Calu3 (cell line): ENCODE data around the gene LANCL2. TPM values are rescaled to one million over a fixed set of nuclear protein-coding genes. Genes with fewer than 3 reads are reported as not detected.

Experiments
- BruUV-seq: library from RNA; stranded (reverse); fragments of 400-500 nt; replicated peaks from 2 replicates; lab custom pipeline; 2021; lab: Mats Ljungman, UMichigan
- CTCF ChIA-PET: fragments of 300-600 bp; sonication (Branson Sonifier 250); formaldehyde crosslinking; loops from one replicate; lab custom pipeline; 2022; ENCODE audit warnings: antibody characterized with exemption; lab: Charles Lee
- DNase-seq: peaks from one replicate; pipeline ENCODE4 v3.0.0; 2022
- H3K27ac Mint-ChIP-seq: one replicate; pipeline ENCODE4 v1.8.0; 2022; ENCODE audit warnings: mixed read lengths; ENCODE audit not compliant: unreplicated experiment
- H3K27me3 Mint-ChIP-seq: one replicate; pipeline ENCODE4 v1.8.0; 2022; ENCODE audit warnings: mixed read lengths; ENCODE audit not compliant: unreplicated experiment
- H3K36me3 Mint-ChIP-seq: one replicate; pipeline ENCODE4 v1.8.0; 2022; ENCODE audit warnings: mild to moderate bottlenecking, moderate library complexity, mixed read lengths; ENCODE audit not compliant: insufficient read depth, unreplicated experiment
- H3K4me1 Mint-ChIP-seq: one replicate; pipeline ENCODE4 v1.8.0; 2022; ENCODE audit warnings: mild to moderate bottlenecking, low read depth, mixed read lengths; ENCODE audit not compliant: unreplicated experiment
- H3K4me3 Mint-ChIP-seq: one replicate; pipeline ENCODE4 v1.8.0; 2022; ENCODE audit warnings: mild to moderate bottlenecking, low read depth, moderate library complexity, mixed read lengths; ENCODE audit not compliant: unreplicated experiment
- H3K9me3 Mint-ChIP-seq: one replicate; pipeline ENCODE4 v1.8.0; 2022; ENCODE audit warnings: low read depth, mixed read lengths; ENCODE audit not compliant: unreplicated experiment
- intact Hi-C: fragments of 100-400 bp; cut with micrococcal nuclease; formaldehyde crosslinking; loops from one replicate; pipeline ENCODE4 v1.10.0; 2022; ENCODE audit not compliant: unreplicated experiment
- total RNA-seq: library from RNA; stranded (reverse); gene quantifications from 2 replicates; pipeline ENCODE4 v1.2.3, GENCODE V29; 2022
- TF ChIP-seq, protein P1 (sequence below): fragments of 200-600 bp; IDR thresholded peaks from one replicate; pipeline ENCODE4 v1.8.0; 2022; ENCODE audit warnings: antibody characterized with exemption; ENCODE audit not compliant: unreplicated experiment

Gene LANCL2
- total RNA-seq, 1 experiment from 2014 or later: 15.7 TPM

- TF ChIP-seq, protein P1, sequence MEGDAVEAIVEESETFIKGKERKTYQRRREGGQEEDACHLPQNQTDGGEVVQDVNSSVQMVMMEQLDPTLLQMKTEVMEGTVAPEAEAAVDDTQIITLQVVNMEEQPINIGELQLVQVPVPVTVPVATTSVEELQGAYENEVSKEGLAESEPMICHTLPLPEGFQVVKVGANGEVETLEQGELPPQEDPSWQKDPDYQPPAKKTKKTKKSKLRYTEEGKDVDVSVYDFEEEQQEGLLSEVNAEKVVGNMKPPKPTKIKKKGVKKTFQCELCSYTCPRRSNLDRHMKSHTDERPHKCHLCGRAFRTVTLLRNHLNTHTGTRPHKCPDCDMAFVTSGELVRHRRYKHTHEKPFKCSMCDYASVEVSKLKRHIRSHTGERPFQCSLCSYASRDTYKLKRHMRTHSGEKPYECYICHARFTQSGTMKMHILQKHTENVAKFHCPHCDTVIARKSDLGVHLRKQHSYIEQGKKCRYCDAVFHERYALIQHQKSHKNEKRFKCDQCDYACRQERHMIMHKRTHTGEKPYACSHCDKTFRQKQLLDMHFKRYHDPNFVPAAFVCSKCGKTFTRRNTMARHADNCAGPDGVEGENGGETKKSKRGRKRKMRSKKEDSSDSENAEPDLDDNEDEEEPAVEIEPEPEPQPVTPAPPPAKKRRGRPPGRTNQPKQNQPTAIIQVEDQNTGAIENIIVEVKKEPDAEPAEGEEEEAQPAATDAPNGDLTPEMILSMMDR: no peak
- CTCF ChIA-PET: interaction anchor here (1.2 to 1.4 kb wide), 2 partner anchors 14 to 15 kb away, joined by 3 read pairs; no protein-coding TSS in a partner anchor
- intact Hi-C loops: no loop called here
- Mint-ChIP-seq H3K27ac (no peak overlapping the region), H3K27me3 (no peaks in the 10 kb centered on the region), H3K36me3 (no peaks in the 10 kb centered on the region), H3K4me1 (no peaks in the 10 kb centered on the region), H3K4me3 (no peak overlapping the region), H3K9me3 (no peaks in the 10 kb centered on the region)
- DNase-seq: no peak
- no TSS peak for BruUV-seq
These were observed 44.5 kb downstream of the LANCL2 start for GRCh38 chr7:55409482-55410225.

GRCh38 chr7:55410667-55411239 lies 45.6 kb downstream of the LANCL2 start:
- DNase-seq: no peak
- CTCF ChIA-PET: interaction anchor here (1.4 kb wide), 1 partner anchor 14 kb away, joined by 3 read pairs; no protein-coding TSS in a partner anchor
- H3K36me3 Mint-ChIP-seq: no peaks in the 10 kb centered on the region
- TF ChIP-seq, protein P1: no peak
- intact Hi-C loops: no loop called here
- BruUV-seq: no TSS peak
- H3K27ac Mint-ChIP-seq: no peak overlapping the region
- no peaks in the 10 kb centered on the region for H3K4me1 Mint-ChIP-seq
- no peak overlapping the region for H3K4me3 Mint-ChIP-seq
- no peaks in the 10 kb centered on the region for H3K9me3 Mint-ChIP-seq
- H3K27me3 Mint-ChIP-seq: no peaks in the 10 kb centered on the region

DNA sequence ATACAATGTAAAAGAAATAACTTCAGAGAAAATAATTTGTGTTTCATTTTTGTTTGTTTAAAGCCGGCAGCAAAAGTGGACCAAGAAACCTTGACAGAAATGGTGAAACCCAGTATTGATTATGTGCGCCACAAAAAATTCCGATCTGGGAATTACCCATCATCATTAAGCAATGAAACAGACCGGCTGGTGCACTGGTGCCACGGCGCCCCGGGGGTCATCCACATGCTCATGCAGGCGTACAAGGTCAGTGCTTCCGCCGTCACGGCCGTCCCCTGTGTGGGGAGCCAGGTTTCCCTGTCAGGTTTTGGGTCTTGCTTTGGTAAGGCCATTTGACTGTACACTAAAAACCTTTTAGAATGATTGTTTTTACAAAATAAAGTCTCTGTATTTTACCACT lies 46.7 kb downstream of the LANCL2 start:
- H3K27me3 Mint-ChIP-seq: no peaks in the 10 kb centered on the region
- intact Hi-C loops: no loop called here
- no TSS peak for BruUV-seq
- H3K36me3 Mint-ChIP-seq: no peaks in the 10 kb centered on the region
- CTCF ChIA-PET: no interaction called here
- no peaks in the 10 kb centered on the region for H3K4me1 Mint-ChIP-seq
- H3K4me3 Mint-ChIP-seq: no peak overlapping the region
- H3K27ac Mint-ChIP-seq: no peak overlapping the region
- H3K9me3 Mint-ChIP-seq: no peaks in the 10 kb centered on the region
- DNase-seq: no peak
- TF ChIP-seq, protein P1: no peak

DNA sequence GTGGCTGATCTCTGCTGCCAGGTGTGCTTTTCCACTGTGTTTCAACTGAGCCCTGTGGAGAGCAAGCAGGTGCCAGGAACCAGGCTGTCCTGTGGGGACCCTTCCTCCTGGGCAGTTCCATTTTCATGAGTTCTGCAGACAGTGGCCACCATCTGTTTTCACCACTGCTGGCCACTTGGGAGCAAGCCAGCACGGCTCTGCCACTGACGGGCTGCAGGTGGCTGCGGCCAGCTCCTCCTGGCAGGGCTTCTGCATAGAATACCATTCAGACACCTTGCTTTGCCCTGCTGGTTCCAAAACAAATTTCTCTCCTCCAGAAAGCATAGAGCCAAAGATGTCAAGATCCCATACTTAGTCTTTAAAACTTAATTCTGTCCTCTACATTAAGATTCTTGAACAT lies 48.3 kb downstream of the LANCL2 start:
- no peaks in the 10 kb centered on the region for H3K9me3 Mint-ChIP-seq
- TF ChIP-seq, protein P1: no peak
- H3K4me3 Mint-ChIP-seq: no peak overlapping the region
- no peaks in the 10 kb centered on the region for H3K36me3 Mint-ChIP-seq
- BruUV-seq: no TSS peak
- H3K4me1 Mint-ChIP-seq: no peaks in the 10 kb centered on the region
- H3K27me3 Mint-ChIP-seq: no peaks in the 10 kb centered on the region
- intact Hi-C loops: no loop called here
- no peak for DNase-seq
- H3K27ac Mint-ChIP-seq: no peak overlapping the region
- CTCF ChIA-PET: no interaction called here
